LNCAP (cell line): Measurements from ENCODE around the gene KCNC3.

Experiments used
- TF ChIP-seq, protein P1 (sequence below): fragments of 450-650 bp; IDR thresholded peaks from 2 replicates; pipeline ENCODE4 v1.5.1; 2017; ENCODE audit warnings: mild to moderate bottlenecking

Gene KCNC3

DNA sequence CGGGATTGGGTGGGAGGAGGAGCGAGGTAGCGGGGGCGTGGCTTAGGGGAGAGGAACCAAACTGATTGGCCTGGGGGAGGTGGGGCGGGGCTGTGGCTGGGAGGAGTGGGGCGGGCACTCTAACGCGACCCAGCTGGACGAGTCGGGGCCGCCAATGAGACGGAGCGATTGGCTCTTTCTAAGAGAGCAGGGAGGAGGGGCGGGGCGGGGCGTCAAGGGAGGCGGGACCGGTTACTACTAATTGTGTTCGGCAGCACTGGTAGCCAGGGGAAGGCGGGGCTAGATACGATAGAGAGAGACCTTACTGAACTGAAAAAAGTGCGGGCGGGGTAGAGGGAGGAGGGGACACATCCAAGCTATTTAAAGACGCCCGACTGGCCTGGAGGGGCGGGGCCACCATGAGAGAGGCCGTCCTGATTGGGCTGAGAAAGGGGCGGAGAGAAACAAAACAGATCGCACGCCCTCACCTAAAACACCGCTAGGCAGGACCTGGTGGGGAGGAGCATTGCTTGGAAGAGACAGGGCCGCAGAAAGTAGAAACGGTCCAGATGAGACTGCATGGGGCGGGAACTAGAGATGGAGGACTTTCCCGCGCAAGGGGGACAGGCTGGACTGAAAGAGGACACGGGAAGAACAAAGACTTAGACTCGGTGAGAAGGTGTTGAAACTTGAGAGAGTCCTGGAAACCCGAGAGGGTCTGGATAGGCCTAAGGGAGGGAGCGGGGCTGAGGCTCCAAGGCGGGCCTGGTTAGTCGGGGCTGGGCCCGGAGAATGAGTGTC is at the start of gene KCNC3:
KCNC3 (minus strand) TSS at position 232 of the 780 bp plus-strand sequence. CDS start 295 bp downstream, outside the sequence.
- TF ChIP-seq, protein P1, sequence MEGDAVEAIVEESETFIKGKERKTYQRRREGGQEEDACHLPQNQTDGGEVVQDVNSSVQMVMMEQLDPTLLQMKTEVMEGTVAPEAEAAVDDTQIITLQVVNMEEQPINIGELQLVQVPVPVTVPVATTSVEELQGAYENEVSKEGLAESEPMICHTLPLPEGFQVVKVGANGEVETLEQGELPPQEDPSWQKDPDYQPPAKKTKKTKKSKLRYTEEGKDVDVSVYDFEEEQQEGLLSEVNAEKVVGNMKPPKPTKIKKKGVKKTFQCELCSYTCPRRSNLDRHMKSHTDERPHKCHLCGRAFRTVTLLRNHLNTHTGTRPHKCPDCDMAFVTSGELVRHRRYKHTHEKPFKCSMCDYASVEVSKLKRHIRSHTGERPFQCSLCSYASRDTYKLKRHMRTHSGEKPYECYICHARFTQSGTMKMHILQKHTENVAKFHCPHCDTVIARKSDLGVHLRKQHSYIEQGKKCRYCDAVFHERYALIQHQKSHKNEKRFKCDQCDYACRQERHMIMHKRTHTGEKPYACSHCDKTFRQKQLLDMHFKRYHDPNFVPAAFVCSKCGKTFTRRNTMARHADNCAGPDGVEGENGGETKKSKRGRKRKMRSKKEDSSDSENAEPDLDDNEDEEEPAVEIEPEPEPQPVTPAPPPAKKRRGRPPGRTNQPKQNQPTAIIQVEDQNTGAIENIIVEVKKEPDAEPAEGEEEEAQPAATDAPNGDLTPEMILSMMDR = no peak

DNA sequence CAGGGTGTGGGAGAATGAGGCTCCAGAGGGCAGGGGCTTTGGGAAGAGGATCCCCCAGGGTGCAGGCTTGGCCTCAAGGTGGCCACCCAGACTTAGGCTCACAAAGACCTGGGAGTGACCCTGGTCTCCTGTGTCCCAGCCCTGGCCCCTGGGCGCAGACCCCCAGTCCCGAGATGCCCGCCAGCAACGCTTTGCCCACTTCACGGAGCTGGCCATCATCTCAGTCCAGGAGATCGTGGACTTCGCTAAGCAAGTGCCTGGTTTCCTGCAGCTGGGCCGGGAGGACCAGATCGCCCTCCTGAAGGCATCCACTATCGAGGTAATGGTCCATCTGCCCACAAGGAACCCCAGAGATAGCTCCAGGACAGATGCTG is 49.7 kb upstream of the KCNC3 start:
- TF ChIP-seq, protein P1 = no peak

DNA sequence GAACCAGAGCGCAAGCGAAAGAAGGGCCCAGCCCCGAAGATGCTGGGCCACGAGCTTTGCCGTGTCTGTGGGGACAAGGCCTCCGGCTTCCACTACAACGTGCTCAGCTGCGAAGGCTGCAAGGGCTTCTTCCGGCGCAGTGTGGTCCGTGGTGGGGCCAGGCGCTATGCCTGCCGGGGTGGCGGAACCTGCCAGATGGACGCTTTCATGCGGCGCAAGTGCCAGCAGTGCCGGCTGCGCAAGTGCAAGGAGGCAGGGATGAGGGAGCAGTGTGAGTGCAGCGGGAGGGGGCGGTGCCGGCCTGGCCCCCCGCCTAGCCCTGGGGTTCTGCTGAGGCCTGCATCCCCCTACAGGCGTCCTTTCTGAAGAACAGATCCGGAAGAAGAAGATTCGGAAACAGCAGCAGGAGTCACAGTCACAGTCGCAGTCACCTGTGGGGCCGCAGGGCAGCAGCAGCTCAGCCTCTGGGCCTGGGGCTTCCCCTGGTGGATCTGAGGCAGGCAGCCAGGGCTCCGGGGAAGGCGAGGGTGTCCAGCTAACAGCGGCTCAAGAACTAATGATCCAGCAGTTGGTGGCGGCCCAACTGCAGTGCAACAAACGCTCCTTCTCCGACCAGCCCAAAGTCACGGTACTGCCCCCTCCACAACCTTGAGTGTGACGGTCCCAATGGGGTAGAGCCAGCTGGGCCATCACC is 49.1 kb upstream of the KCNC3 start:
- TF ChIP-seq, protein P1 = no peak

DNA sequence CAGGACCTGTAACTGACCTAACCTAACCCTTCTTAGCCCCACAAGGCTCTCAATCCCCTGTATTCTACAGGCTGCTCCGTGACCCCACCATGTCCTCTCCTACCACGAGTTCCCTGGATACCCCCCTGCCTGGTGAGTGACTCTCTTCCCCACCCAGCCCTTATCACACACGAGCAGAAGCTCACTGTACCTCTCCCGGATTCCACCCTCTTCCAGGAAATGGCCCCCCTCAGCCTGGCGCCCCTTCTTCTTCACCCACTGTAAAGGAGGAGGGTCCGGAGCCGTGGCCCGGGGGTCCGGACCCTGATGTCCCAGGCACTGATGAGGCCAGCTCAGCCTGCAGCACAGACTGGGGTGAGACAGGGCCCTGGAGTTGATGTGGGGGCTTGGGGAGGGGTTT is 48.3 kb upstream of the KCNC3 start:
- TF ChIP-seq, protein P1 = no peak

DNA sequence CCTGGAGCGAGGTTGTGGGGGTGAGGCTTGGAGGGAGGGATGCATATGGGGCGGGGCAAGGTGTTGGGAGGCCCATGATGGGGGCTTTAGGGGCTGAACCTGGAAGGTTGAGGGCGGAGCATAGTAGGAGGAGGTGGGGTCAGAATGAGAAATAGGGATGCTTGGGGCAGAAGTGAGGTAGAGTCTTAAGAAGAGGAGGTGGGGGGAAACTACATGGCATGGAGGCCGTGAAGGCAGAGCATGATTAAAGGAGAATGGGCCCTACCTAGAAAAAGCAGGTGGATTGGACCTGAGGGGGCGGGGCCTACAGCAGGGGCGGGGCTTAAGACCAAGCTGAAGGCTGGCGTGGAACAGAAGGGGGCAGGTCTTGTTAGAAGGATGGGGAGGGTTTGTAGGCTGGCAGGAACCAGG is 47.9 kb upstream of the KCNC3 start:
- TF ChIP-seq, protein P1 = no peak

DNA sequence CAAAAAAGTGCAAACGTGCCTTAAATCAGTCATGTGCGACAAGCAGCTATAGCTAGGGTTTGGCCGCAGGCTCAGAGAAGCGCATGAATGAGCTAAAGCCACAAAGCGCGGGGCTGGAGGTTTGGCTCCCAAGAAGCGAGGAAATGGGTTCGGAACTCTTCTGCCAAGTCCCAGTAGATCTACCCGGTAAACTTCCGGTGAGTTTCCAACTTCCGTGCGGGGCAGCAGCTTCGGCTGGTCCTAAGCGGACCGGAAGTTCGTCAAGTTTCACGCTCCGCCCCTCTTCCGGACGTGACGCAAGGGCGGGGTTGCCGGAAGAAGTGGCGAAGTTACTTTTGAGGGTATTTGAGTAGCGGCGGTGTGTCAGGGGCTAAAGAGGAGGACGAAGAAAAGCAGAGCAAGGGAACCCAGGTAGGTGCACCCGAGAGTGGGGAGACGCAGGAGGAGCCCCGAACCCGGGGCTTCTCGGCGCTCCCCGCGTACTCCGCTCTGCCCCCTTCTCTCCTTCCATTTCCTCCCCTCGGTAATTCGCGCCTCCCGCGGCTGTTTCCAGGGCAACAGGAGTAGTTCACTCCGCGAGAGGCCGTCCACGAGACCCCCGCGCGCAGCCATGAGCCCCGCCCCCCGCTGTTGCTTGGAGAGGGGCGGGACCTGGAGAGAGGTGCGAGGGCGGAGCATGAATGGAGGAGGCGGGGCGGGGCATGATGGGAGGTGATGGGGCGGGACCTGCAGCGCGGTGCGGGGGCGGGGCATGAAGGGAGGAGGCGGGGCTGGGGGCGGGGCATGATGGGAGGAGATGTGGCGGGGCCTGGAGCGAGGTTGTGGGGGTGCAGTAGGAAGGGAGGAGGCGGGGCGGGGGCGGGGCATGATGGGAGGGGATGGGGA is 47.2 kb upstream of the KCNC3 start, which contains the start of gene NR1H2:
NR1H2 (plus strand) TSS at position 292 of the 885 bp plus-strand sequence. CDS start 1,149 bp downstream, outside the sequence.
- TF ChIP-seq, protein P1 = no peak

DNA sequence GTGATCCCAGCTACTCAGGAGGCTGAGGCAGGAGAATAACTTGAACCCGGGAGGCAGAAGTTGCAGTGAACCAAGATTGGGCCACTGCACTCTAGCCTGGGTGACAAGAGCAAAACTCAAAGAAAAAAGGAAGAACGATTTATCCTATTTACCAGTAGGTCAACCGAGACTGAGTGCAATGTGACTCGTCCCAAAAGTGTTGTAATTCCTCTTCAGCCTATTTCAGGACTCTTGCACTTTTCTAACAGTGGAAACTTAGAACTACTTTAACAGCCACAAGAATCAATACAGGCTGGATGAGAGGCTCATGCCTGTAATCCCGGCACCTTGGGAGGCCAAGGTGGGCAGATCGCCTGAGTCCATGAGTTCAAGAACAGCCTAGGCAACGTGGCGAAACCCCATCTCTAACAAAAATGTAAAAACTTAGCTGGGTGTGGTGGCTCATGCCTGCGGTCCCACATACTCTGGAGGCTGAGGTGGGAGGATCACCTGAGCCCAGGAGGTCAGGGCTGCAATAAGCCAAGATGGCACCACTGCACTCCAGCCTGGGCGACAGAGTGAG is 42.8 kb upstream of the KCNC3 start:
- TF ChIP-seq, protein P1 = no peak
